Measurements from ENCODE around the gene NPAS3.

Gene NPAS3

GRCh38 chr14:33716921-33717320, 778.2 kb downstream of the NPAS3 start:
- H3K4me3 ChIP-seq (ENCODE audit: low read length) = no peak overlapping the region
- no peak for DNase-seq (ENCODE audit: low read depth, low spot score)

DNA sequence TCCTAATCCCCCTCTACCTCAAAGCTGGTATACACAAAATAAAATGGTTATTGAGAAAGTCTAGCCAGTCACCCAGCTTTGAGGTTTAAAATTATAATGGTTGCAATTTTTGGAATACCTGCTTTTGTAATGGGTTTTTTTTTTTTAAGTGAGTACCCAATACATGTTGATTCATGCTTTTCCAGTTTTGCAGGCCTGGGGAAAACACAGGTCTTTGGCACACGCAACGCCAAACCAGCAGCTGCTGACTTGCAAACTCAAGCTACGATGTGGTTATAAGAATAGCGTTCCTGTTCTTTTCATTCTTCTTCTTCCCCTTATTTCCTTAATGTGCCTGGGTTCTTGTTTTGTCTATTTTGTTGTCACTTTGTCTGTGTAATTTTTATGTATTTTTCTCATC, 779.2 kb downstream of the NPAS3 start:
- H3K4me3 ChIP-seq (ENCODE audit: low read length) = no peak overlapping the region
- no peak for DNase-seq (ENCODE audit: low read depth, low spot score)

DNA sequence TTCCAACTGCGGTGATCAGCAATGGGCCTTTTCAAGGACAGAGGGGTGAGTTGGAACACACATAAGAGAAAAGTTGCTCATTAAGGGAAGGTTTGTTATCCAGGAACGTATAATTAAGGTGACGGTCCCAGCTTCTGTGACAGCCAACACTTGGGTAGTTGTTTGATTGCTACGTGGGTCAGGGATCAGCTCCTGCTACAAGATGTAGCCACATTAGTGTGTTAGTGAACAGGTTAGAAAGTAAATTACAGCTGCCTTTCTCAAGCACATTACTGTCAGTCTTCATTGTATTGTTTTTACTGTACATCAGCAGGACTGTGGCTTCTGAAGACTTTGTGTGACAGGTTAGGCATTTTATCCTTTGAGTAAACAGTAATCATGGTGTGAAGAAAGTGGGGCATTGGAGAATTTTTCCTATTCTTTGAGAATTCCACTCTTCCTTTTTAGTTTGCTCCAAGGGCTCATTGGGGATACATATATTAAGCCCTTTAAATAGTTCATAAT, 781.7 kb downstream of the NPAS3 start:
- no peak for DNase-seq (ENCODE audit: low read depth, low spot score)
- H3K4me3 ChIP-seq (ENCODE audit: low read length) = no peak overlapping the region

- DNase-seq (ENCODE audit: low read depth, low spot score) = no peak
- no peak overlapping the region for H3K4me3 ChIP-seq (ENCODE audit: low read length)
Observed at GRCh38 chr14:33726685-33727084, 788.0 kb downstream of the NPAS3 start.

DNA sequence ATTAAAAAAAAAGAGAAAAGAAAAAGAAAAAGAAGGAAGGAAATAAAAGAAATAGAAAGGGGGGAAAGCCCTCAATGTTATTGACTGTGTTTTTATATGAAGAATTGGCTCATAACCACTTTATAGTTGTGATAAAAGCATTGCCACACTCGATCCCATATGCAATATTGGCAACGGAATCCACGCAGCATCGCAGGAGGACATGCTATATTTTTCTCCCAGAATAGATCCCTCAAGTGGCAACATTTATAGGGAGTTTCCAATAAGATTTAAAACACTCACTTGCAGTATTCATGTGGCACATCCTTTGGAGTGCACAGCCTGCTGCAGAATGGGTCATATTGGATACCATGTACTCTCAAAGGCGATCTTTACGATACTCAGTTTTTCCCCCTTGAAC, 788.9 kb downstream of the NPAS3 start:
- no peak overlapping the region for H3K4me3 ChIP-seq (ENCODE audit: low read length)
- no peak for DNase-seq (ENCODE audit: low read depth, low spot score)

- DNase-seq (ENCODE audit: low read depth, low spot score) = no peak
- H3K4me3 ChIP-seq (ENCODE audit: low read length) = no peak overlapping the region
Observed at GRCh38 chr14:33728010-33728498, 789.4 kb downstream of the NPAS3 start.

DNA sequence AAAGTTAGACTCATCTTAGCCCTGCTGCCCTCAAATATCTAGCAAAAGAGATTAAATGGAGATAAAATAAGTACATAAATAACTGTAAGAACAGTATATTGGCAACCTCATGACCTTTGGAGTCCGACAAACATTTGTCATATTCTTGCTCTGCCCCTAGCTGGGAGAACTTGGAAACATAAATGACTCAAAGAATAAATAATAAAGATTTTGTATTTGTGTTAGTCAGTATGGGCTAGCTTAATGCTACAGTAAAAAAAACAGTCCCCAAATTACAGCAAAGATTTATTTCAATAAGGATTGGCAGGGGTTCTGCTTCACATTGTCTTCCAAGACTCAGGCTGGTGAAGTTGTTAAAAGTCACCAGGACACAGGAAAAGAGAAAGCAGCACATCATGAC, 791.5 kb downstream of the NPAS3 start:
- H3K4me3 ChIP-seq (ENCODE audit: low read length) = no peak overlapping the region
- DNase-seq (ENCODE audit: low read depth, low spot score) = no peak

DNA sequence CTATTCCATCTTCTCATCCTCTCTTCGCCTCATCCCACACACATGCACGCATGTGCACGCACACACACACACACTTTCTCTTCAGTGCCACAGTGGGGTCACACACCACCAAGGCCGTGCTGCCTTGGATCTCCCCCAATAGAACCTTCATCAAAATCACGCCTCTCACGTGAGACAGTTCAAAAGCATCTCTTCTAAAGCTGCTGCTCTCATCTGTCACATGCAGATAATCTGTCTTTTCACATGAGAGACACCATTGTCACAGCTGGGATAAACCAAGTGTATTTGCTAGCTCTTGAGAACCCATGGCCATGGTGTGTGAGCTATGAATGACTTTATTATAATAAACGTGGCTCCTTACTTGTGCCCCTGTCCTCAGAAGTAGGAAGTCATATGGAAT, 793.5 kb downstream of the NPAS3 start:
- DNase-seq (ENCODE audit: low read depth, low spot score) = no peak

DNA sequence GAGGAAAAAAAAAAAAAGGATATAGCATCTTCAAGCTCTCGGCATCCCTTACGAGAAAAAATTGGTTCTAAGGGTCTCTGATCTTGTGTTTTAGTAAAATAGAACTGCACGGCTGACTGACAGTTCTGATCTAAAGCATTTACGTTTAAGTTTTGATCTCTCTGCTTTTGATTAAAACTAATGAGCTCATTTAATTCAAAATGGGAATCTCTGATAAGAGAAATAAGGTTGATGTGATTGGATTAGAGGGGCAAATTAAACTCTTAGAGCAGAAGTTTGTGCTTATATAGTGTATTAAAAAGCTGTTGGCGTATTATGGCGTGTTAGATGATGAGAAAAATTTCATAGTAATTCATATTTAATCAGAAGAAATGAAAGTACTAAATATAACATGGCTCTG, 794.6 kb downstream of the NPAS3 start:
- no peak for DNase-seq (ENCODE audit: low read depth, low spot score)
- H3K4me3 ChIP-seq (ENCODE audit: low read length) = no peak overlapping the region

More for the DNA sequence above, 793.5 kb downstream of the NPAS3 start:
- no peak overlapping the region for H3K4me3 ChIP-seq (ENCODE audit: low read length)

- DNase-seq (ENCODE audit: low read depth, low spot score) = no peak
- H3K4me3 ChIP-seq (ENCODE audit: low read length) = no peak overlapping the region
Observed at GRCh38 chr14:33733721-33734120, 795.0 kb downstream of the NPAS3 start.

- no peak for DNase-seq (ENCODE audit: low read depth, low spot score)
- H3K4me3 ChIP-seq (ENCODE audit: low read length) = no peak overlapping the region
Observed at GRCh38 chr14:33734387-33734786, 795.7 kb downstream of the NPAS3 start.

DNA sequence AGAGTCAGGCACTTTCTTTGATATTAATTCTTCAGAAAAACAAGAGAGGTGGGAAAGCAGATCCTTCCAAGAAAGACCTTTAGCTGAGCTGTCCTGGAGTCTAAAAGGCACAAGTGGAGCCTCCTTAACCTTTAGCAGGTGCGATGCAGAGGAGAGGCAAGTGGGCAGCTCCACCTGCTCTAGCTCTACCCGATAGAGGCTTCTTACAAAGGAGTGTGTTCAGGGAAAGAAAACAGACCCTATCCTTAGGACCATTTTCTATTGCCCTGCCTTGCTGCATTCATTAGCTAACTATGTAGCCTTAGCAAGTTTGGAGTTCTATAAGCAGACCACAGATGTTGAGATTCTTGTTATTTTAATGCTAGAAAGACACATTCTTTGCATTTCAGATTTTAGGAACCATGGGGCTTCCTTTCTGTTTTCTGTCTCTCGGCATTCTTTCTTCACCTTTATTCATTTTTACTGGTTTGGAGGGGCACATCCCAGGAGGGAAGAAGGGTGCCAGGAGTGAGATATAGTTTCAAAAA, 797.7 kb downstream of the NPAS3 start:
- no peak overlapping the region for H3K4me3 ChIP-seq (ENCODE audit: low read length)
- no peak for DNase-seq (ENCODE audit: low read depth, low spot score)

DNA sequence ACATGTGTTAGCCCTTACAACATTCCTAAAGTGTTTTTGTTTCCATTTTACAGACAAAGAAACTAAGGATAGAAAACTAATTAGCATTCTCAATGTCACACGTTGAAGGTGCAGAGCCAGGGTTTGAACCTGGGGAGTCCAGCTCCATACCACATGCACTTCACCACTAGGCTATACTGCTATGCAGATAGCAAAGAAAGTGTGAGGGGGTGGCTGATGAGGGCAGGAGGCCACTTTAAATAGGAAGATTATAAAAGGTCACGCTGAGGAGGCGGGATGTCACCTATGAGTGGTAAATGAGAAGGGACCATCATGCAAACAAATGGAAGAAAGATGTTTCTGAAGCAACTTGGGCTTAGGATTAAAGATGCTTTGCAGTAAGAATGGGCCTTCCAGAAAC, 798.3 kb downstream of the NPAS3 start:
- no peak overlapping the region for H3K4me3 ChIP-seq (ENCODE audit: low read length)
- no peak for DNase-seq (ENCODE audit: low read depth, low spot score)

DNA sequence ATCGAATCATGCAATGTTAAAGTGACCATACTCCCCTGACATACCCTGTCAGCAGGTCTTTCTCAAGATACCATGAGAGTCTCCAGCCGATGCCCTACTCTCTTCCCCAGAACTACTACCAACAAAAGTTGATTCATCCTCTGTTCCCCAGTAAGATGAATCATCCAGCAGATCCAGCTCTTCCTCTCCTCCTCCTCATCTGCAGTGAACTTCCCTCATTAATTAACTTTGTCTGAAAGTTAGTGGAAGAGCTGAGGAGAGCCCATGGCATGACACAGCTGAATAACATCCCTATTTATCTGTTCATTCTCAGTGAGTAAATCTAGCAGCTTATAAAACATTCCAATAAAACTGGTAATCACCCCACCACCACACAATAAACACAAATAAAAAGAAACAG, 798.8 kb downstream of the NPAS3 start:
- no peak overlapping the region for H3K4me3 ChIP-seq (ENCODE audit: low read length)
- DNase-seq (ENCODE audit: low read depth, low spot score) = no peak

DNA sequence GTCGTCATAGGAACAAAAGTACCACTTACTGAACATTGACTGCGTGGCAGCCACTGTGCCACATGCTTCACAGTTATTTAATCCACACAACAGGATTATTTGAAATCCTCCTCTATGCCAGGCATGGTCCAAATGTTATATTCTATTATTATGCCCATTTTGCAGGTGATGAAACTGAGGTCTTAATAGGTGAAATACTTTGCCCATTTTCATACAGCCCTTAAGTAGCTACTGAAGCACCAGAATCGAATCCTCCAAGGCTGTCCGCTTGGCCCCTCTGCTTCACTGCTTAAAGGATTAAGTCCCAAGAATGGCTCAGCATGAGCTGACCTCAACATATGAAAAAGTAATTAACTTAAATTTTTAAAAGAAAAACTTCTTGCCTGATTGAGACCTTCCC, 799.4 kb downstream of the NPAS3 start:
- DNase-seq (ENCODE audit: low read depth, low spot score) = no peak
- H3K4me3 ChIP-seq (ENCODE audit: low read length) = no peak overlapping the region

DNA sequence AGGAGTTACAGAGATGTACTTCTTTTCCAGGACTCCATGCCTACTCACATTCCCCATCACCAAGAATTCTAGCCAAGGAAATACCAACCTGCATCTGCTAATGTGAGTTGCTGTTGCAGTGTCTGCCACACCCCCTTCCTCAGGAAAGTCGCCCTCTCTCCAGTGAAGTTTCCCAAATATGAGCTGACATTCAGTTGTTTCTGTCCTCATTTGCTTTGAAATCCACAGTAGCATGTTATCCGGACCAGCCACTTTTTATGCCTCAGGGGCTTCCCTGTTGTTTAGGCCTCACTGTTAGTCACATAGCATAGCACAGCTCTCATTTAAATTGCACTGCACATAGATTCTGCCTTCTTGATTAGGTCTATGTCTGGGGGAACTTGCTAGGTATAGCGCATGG, 799.8 kb downstream of the NPAS3 start:
- DNase-seq (ENCODE audit: low read depth, low spot score) = no peak
- H3K4me3 ChIP-seq (ENCODE audit: low read length) = no peak overlapping the region

- no peak overlapping the region for H3K4me3 ChIP-seq (ENCODE audit: low read length)
- DNase-seq (ENCODE audit: low read depth, low spot score) = no peak
Observed at GRCh38 chr14:33740531-33740930, 801.9 kb downstream of the NPAS3 start.

GRCh38 chr14:33742166-33742565, 803.5 kb downstream of the NPAS3 start:
- DNase-seq (ENCODE audit: low read depth, low spot score) = no peak
- H3K4me3 ChIP-seq (ENCODE audit: low read length) = no peak overlapping the region

GRCh38 chr14:33745163-33745562, 806.5 kb downstream of the NPAS3 start:
- no peak for DNase-seq (ENCODE audit: low read depth, low spot score)
- no peak overlapping the region for H3K4me3 ChIP-seq (ENCODE audit: low read length)

- DNase-seq (ENCODE audit: low read depth, low spot score) = no peak
- no peak overlapping the region for H3K4me3 ChIP-seq (ENCODE audit: low read length)
Observed at GRCh38 chr14:33747749-33748148, 809.1 kb downstream of the NPAS3 start.

- no peak overlapping the region for H3K4me3 ChIP-seq (ENCODE audit: low read length)
- no peak for DNase-seq (ENCODE audit: low read depth, low spot score)
Observed at GRCh38 chr14:33754261-33754660, 815.6 kb downstream of the NPAS3 start.

- DNase-seq (ENCODE audit: low read depth, low spot score) = no peak
- no peak overlapping the region for H3K4me3 ChIP-seq (ENCODE audit: low read length)
Observed at GRCh38 chr14:33755358-33755757, 816.7 kb downstream of the NPAS3 start.

Measured in Jurkat, Clone E6-1 (cell line).